ENCODE data around the gene ZFAND3.

ZFAND3 gene

GRCh38 chr6:38021029-38021428, 201.5 kb downstream of the ZFAND3 start:
- no peak for TF ChIP-seq EZH2 (IDR thresholded peaks at IDR 0.05; ENCODE audit: borderline replicate concordance, low read length)
- no peak for TF ChIP-seq CTCF (IDR thresholded peaks at IDR 0.05; ENCODE audit: low read length)
- no peak overlapping the region for H3K4me2 ChIP-seq (ENCODE audit: low read length)

GRCh38 chr6:38021571-38021970, 202.0 kb downstream of the ZFAND3 start:
- Histone ChIP-seq H3K27me3 (ENCODE audit: insufficient read depth, low read length) (no peaks in the 10 kb centered on the region), H3K9me2 (ENCODE audit: low read depth, low read length) (no peaks in the 10 kb centered on the region), H3K4me3 (ENCODE audit: low read depth, low read length, poor library complexity, severe bottlenecking) (no peak overlapping the region), H3K79me2 (ENCODE audit: insufficient read depth, low read length) (no peaks in the 10 kb centered on the region), H2AFZ (ENCODE audit: low read length) (no peak overlapping the region), H3K27ac (ENCODE audit: low read depth, low read length, poor library complexity, severe bottlenecking) (no peak overlapping the region), H3K9me3 (ENCODE audit: low read length) (no peaks in the 10 kb centered on the region), H4K20me1 (ENCODE audit: insufficient read depth, low read length) (no peaks in the 10 kb centered on the region), H3K4me1 (ENCODE audit: insufficient read depth, low read length, severe bottlenecking) (no peaks in the 10 kb centered on the region), H3K36me3 (ENCODE audit: insufficient read depth, low read length) (no peaks in the 10 kb centered on the region), H3F3A (ENCODE audit: insufficient read depth, low read length) (no peaks in the 10 kb centered on the region), H3K9ac (ENCODE audit: low read length) (no peak overlapping the region), H3K4me2 (ENCODE audit: low read length) (no peak overlapping the region)
- TF ChIP-seq CTCF (IDR thresholded peaks at IDR 0.05; ENCODE audit: low read length): no peak
- TF ChIP-seq EZH2 (IDR thresholded peaks at IDR 0.05; ENCODE audit: borderline replicate concordance, low read length): no peak

More at GRCh38 chr6:38021029-38021428, 201.5 kb downstream of the ZFAND3 start:
- H3K79me2 ChIP-seq (ENCODE audit: insufficient read depth, low read length): no peaks in the 10 kb centered on the region
- H4K20me1 ChIP-seq (ENCODE audit: insufficient read depth, low read length): no peaks in the 10 kb centered on the region
- H3K27ac ChIP-seq (ENCODE audit: low read depth, low read length, poor library complexity, severe bottlenecking): no peak overlapping the region
- no peaks in the 10 kb centered on the region for H3F3A ChIP-seq (ENCODE audit: insufficient read depth, low read length)
- H3K9me3 ChIP-seq (ENCODE audit: low read length): no peaks in the 10 kb centered on the region
- H3K27me3 ChIP-seq (ENCODE audit: insufficient read depth, low read length): no peaks in the 10 kb centered on the region
- H3K9me2 ChIP-seq (ENCODE audit: low read depth, low read length): no peaks in the 10 kb centered on the region
- H2AFZ ChIP-seq (ENCODE audit: low read length): no peak overlapping the region
- H3K4me3 ChIP-seq (ENCODE audit: low read depth, low read length, poor library complexity, severe bottlenecking): no peak overlapping the region
- H3K9ac ChIP-seq (ENCODE audit: low read length): no peak overlapping the region
- no peaks in the 10 kb centered on the region for H3K4me1 ChIP-seq (ENCODE audit: insufficient read depth, low read length, severe bottlenecking)
- H3K36me3 ChIP-seq (ENCODE audit: insufficient read depth, low read length): no peaks in the 10 kb centered on the region

GRCh38 chr6:38022688-38023087, 203.2 kb downstream of the ZFAND3 start:
- Histone ChIP-seq H3K36me3 (ENCODE audit: insufficient read depth, low read length) (no peaks in the 10 kb centered on the region), H3K4me2 (ENCODE audit: low read length) (no peak overlapping the region), H3K9ac (ENCODE audit: low read length) (no peak overlapping the region), H2AFZ (ENCODE audit: low read length) (no peak overlapping the region), H3K27me3 (ENCODE audit: insufficient read depth, low read length) (no peaks in the 10 kb centered on the region), H4K20me1 (ENCODE audit: insufficient read depth, low read length) (0 out of 2 replicates have a peak, but pooled peaks cover 2% of the 10 kb centered on the region), H3K79me2 (ENCODE audit: insufficient read depth, low read length) (no peaks in the 10 kb centered on the region), H3K27ac (ENCODE audit: low read depth, low read length, poor library complexity, severe bottlenecking) (no peak overlapping the region), H3K4me3 (ENCODE audit: low read depth, low read length, poor library complexity, severe bottlenecking) (no peak overlapping the region), H3K4me1 (ENCODE audit: insufficient read depth, low read length, severe bottlenecking) (no peaks in the 10 kb centered on the region), H3K9me3 (ENCODE audit: low read length) (no peaks in the 10 kb centered on the region), H3F3A (ENCODE audit: insufficient read depth, low read length) (no peaks in the 10 kb centered on the region), H3K9me2 (ENCODE audit: low read depth, low read length) (no peaks in the 10 kb centered on the region)
- TF ChIP-seq EZH2 (IDR thresholded peaks at IDR 0.05; ENCODE audit: borderline replicate concordance, low read length): no peak
- TF ChIP-seq CTCF (IDR thresholded peaks at IDR 0.05; ENCODE audit: low read length): no peak

Data from OCI-LY1 (cell line).